Stimulated activated CD8-positive, alpha-beta memory T cell treated with anti-CD3 and anti-CD28 coated beads, Interleukin-15, amount 100 ng/mL, for 48 hours (primary cell): ENCODE measurements around the gene FOXK1.
A peak's percentile ranks its signal among the peaks of the same experiment; 100 is the strongest.

ENCODE experiments used
- DNase-seq, 2 donors: peaks; one replicate each; pipeline ENCODE4 v3.0.0-alpha.2; 2020; ENCODE audit warnings: low read depth in 2 of 2

The FOXK1 gene

GRCh38 chr7:4765776-4766490 lies 83.8 kb downstream of the FOXK1 start:
- DNase-seq = no peak

- no peak for DNase-seq
These were observed 84.8 kb downstream of the FOXK1 start for GRCh38 chr7:4766666-4767519.

DNA sequence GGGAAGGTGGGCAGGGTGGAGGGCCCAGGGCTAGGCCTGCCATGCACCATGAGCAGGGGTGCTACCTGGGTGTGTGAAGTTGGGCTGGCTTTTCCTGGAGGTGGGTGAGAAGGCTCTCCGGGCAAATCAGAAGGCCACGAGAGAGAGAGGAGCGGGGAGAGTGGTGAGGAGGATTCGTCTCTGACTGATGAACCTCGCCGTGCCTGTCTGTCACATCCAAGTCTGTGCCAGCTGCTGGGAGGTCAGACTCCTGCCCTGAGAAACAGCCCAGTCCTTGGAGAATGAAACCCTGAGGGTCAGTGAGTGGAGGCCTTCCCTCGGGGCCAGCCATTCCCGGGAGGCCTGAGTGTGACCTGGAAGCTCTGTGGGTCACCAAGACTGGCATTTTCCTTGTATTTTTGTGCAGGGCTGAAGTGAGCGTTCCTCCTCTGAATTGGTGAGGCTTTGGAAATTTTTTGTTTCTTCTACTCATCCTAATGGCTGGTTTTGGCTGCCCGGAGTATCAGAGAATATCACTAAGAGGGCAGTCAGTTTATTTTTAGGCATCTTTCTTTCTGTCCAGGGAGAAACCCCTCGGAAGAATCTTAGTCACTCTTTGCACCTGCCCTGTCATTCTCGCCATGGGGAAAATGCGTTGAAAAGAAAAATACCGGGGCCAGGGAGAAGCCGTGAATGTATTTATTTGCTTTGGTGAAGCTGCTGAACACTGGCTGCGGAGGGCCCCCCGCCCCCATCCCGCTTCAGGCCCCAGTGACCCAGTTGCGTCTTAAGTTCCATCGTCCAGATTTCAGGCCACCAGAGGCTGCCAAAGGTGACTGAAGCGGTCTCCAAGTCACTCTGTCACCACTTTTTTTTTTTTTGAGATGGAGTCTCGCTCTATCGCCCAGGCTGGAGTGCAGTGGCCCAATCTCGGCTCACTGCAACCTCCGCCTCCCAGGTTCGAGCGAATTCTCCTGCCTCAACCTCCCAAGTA lies 86.8 kb downstream of the FOXK1 start:
- no peak for DNase-seq

- no peak for DNase-seq
These were observed 87.7 kb downstream of the FOXK1 start for GRCh38 chr7:4769761-4770160.

DNA sequence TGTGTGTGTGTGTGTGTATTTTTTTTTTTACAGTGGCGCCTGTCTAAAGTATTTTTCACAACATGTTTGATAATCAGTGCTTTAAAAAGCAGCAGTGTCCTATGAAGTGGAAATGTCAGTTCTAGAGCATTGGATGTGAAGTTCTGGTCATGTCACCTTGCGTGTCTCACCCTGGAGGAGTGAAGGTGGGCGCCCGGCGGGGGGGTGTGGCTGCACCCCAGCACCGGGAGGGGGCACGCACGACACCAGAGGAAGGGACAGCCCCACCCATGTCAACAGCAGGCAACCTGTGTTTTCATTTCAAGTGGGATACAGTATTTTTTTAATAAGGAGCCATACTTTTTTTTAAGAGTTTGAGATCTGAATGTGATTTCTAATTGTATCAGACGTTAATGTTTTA lies 88.8 kb downstream of the FOXK1 start:
- DNase-seq = no peak

DNA sequence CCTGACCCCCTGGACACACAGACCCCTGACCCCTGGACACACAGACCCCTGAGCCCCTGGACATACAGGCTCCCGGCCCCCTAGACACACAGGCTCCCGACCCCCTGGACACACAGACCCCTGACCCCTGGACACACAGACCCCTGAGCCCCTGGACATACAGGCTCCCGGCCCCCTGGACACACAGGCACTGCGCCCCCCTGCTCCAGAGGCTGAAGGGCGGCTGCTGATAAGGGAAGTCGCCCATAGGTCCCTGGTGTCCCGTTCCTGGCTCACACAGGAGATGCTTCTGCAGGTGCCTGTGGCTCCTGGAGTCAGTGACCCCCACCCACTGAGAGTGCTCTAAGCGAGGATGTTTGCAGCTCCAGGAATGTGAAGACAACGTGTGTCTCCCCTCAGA lies 89.6 kb downstream of the FOXK1 start:
- DNase-seq = no peak

GRCh38 chr7:4772306-4772705 lies 90.2 kb downstream of the FOXK1 start:
- no peak for DNase-seq

GRCh38 chr7:4774007-4774406 lies 91.9 kb downstream of the FOXK1 start:
- DNase-seq = no peak

GRCh38 chr7:4774658-4775249 lies 92.7 kb downstream of the FOXK1 start:
- DNase-seq = no peak

GRCh38 chr7:4775250-4775847 lies 93.3 kb downstream of the FOXK1 start, which contains the start of gene AP5Z1:
TSS of gene AP5Z1 (plus strand) at chr7:4775623. CDS start at chr7:4775716, 93 bp downstream.
- DNase-seq = peak; percentile 96

GRCh38 chr7:4775848-4776623 lies 93.9 kb downstream of the FOXK1 start:
- DNase-seq = peak in 1 of 2 donors; percentile 14

DNA sequence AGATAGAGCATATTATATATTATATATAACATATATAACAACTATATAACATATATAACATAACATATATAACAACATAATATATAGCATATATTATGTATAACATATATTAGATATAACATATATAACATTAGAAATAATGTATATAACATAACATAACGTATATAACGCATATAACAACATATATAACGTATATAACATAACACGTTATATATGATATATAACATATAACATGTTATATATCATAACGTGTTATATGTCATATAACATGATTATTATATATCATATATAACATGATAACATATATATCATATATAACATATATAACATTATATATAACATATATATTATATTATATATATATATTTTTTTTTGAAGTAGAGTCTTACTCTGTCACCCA lies 97.0 kb downstream of the FOXK1 start:
- DNase-seq = no peak

DNA sequence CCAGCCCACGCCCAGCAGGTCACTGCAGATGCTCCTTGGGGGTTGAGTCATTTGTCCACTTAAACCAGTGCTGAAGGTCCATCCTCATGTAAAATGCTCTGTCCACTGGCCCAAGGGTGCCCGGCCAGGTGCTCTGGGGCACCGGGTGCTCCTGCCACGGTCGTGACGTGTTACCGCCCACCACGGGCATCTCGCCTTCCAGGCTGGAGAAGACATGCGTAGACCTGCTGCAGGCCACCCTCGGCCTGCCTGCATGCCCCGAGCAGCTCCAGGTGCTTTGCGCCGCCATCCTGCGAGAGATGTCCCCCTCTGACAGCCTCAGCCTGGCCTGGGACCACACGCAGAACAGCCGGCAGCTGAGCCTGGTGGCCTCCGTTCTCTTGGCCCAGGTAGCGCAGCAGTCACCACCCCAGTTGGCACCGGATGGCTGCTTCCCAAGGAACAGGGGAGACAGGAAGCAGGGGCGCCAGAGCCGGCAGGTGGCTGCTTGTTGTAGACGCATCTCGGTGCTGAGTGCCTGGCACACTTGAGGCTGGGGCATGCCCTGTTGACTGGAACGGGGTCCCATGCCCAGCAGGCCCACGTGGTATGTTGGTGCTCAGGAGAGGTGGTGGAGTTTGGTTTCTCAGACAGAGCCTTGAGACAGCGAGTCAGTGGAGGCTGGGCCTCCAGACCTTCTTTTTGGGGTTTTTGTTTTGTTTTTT lies 99.4 kb downstream of the FOXK1 start:
- no peak for DNase-seq

GRCh38 chr7:4782333-4783291 lies 100.5 kb downstream of the FOXK1 start:
- DNase-seq = no peak

DNA sequence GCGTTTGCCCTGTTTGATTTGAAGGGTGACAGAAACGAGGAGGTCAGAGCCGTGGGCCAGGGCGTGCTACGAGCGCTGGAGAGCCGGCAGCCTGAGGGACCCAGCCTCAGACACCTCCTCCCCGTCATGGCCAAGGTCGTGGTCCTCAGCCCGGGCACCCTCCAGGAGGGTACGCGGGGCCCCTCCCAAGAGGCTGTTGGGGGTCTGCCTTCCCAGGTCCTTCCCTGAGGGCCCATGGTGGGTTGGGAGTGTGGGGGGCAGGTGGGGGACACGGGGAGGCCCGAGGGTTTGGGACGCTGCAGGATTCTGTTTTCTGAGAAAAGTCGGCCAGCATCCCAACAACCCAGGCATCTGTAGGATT lies 101.2 kb downstream of the FOXK1 start:
- DNase-seq = no peak

DNA sequence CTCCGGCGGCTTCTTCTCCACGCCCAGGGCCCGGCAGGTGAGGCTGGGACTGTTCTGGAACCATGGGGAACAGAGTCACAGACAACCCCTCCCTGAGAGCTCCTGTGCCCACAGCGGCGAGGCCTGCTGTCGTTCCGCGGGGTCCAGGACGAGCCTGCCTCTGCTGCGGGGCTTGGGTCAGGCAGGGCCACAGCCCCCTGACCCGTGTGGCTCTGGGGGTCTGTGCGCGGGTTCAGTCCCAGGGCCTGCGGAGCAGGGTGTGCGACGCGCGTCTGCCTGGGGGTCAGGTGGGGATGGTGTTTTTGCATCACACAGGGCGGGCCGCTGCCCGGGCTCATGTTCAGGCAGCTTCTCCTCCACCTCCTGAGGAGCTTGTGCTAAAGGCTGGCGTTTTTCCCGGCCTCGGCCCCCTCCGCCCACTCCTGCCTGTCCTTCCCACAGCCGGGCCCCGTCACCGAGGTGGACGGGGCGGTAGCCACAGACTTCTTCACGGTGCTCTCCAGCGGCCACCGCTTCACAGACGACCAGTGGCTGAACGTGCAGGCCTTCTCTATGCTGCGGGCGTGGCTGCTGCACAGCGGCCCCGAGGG lies 101.8 kb downstream of the FOXK1 start:
- DNase-seq = no peak

DNA sequence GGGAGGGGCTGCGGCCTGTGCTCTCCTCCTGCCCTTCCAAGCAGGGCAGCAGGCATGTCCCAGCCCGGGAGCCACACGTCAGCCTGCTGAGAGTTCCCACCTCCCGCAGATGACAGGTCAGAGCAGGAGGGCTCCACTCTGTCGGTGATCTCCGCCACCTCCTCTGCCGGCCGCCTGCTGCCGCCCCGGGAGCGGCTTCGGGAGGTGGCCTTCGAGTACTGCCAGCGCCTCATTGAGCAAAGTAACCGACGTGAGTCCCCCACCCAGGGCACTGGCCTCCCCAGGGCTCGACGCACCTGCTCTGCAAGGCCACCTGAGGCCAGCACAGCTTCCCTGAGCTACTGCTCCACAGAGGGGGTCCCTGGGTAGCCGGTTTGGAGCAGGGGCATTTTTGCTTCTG lies 102.7 kb downstream of the FOXK1 start:
- no peak for DNase-seq

DNA sequence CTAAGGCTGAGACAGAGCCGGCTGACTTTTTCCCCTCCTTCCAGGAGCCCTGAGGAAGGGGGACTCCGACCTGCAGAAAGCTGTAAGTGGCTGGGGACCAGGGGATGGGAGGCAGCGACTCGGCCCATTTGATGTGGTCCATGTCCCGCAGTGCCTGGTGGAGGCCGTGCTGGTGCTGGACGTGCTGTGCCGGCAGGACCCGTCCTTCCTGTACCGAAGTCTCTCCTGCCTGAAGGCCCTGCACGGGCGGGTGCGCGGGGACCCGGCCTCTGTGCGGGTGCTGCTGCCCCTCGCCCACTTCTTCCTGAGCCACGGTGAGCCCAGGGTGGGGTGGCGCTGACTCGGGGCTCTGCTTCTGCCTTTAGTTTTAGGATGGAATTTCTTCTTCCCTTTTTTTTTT lies 103.3 kb downstream of the FOXK1 start:
- no peak for DNase-seq
